CD4-positive, alpha-beta memory T cell (primary cell): ENCODE results near the gene DUSP2. TPM values are rescaled to one million over a fixed set of nuclear protein-coding genes. Genes with fewer than 3 reads are reported as not detected.

Experiments
- CTCF ChIA-PET: fragments of 350-600 bp; sonication (Branson Sonifier 250); formaldehyde crosslinking; loops from one replicate; lab custom pipeline; 2021; ENCODE audit warnings: inconsistent platforms; ENCODE audit not compliant: partially characterized antibody; lab: Charles Lee
- POLR2A ChIA-PET: fragments of 350-600 bp; sonication (Branson Sonifier 250); formaldehyde crosslinking; loops from one replicate; lab custom pipeline; 2021; ENCODE audit not compliant: partially characterized antibody; lab: Charles Lee
- DNase-seq, 5 donors: peaks; one replicate each; pipeline versions ENCODE4 v3.0.0 to v3.0.0-alpha.2; 2020 to 2022; ENCODE audit warnings: mixed read lengths in 1 of 5
- H3K27ac ChIP-seq: one replicate; pipeline ENCODE4 v1.7.0; 2013; ENCODE audit warnings: low read depth, low read length
- H3K27me3 ChIP-seq: 2 replicates; pipeline ENCODE4 v1.7.0; 2013; ENCODE audit warnings: mild to moderate bottlenecking, low read length, moderate library complexity; ENCODE audit not compliant: insufficient read depth
- H3K36me3 ChIP-seq: 2 replicates; pipeline ENCODE4 v1.7.0; 2013; ENCODE audit warnings: mild to moderate bottlenecking, low read length, moderate library complexity; ENCODE audit not compliant: insufficient read depth
- H3K4me1 ChIP-seq: 2 replicates; pipeline ENCODE4 v1.7.0; 2013; ENCODE audit warnings: mild to moderate bottlenecking, low read length, moderate library complexity; ENCODE audit not compliant: insufficient read depth
- H3K4me3 ChIP-seq, 2 donors: one replicate each; pipeline ENCODE4 v1.7.0; 2013; ENCODE audit warnings: low read length in 2 of 2, mild to moderate bottlenecking in 1 of 2
- H3K9me3 ChIP-seq, 2 donors: one replicate each; pipeline ENCODE4 v1.7.0; 2013; ENCODE audit warnings: low read length in 2 of 2, control low read depth in 1 of 2; ENCODE audit not compliant: control insufficient read depth in 1 of 2
- H3K27ac Mint-ChIP-seq, 7 donors: one replicate each; pipeline ENCODE4 v1.8.0; 2020 to 2021; ENCODE audit warnings: mixed read lengths in 7 of 7, mild to moderate bottlenecking in 6 of 7, inconsistent platforms in 3 of 7, moderate library complexity in 3 of 7
- H3K27me3 Mint-ChIP-seq, 2 donors: one replicate each; pipeline ENCODE4 v1.8.0; 2020 to 2021; ENCODE audit warnings: mixed read lengths in 2 of 2
- H3K36me3 Mint-ChIP-seq, 2 donors: one replicate each; pipeline ENCODE4 v1.8.0; 2020 to 2021; ENCODE audit warnings: mixed read lengths in 2 of 2, inconsistent platforms in 1 of 2, mild to moderate bottlenecking in 1 of 2
- H3K4me1 Mint-ChIP-seq, 4 donors: one replicate each; pipeline ENCODE4 v1.8.0; 2020 to 2021; ENCODE audit warnings: mixed read lengths in 4 of 4, mild to moderate bottlenecking in 1 of 4
- H3K4me3 Mint-ChIP-seq, 8 donors: one replicate each; pipeline ENCODE4 v1.8.0; 2020 to 2021; ENCODE audit warnings: mixed read lengths in 8 of 8, mild to moderate bottlenecking in 7 of 8, moderate library complexity in 6 of 8, inconsistent platforms in 3 of 8
- H3K9me3 Mint-ChIP-seq, 8 donors: one replicate each; pipeline ENCODE4 v1.8.0; 2020 to 2021; ENCODE audit warnings: mixed read lengths in 8 of 8, mild to moderate bottlenecking in 5 of 8, inconsistent platforms in 3 of 8, moderate library complexity in 1 of 8
- intact Hi-C: fragments of 100-400 bp; cut with micrococcal nuclease; formaldehyde crosslinking; loops from one replicate; pipeline ENCODE4 v1.15.1; 2023
- polyA plus RNA-seq, 2 donors: library from polyadenylated mRNA; unstranded; fragments of 300-500 nt; fragmentation: Illumina TruSeq; gene quantifications; one replicate each; pipeline ENCODE4 v1.2.3, GENCODE V29; 2021
- total RNA-seq, 2 experiments: library from RNA; stranded (reverse); gene quantifications; one replicate each; pipeline ENCODE4 v1.2.3, GENCODE V29; 2021

Gene DUSP2
- total and polyA plus RNA-seq, 4 experiments from 2014 or later = 33.4 to 303 (median 41.4) TPM

DNA sequence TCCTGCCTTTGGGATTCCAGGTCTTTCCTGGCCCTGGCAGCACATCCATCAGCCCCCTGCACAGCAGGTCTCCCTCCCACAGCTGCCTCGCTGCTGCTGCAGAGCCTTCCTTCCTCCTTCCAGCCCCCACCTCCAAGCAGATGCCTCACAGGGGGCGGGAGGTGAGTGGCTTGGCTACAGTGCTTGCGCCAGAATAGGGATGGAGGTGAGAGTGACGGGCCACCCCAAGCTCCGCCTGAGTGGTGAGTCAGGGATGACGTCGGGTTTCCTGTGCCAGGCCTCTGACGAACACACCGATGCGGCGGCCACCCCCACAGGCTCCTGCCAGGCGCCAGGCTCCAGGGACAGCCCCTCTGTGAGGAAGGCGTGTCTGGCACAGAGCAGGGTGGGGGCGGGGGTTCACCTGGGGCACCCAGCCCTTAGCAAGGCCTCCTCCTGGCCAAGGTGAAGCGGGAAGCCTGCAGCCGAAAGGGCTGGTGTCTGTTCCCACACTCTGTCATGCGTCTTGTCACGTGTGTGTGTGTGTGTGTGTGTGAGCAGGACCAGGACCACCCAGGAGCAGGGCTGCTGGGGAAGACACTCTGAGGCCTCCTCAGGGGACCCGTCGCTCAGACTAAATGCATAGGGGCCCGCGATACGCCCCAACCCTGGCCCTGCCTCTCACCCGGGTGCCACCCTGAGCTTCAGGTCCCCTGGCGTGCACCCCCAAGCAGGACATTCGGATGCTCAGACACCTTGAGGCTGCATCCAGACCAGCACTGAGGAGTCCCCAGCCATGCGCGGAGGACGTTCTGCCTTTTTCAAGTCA, 3.4 kb upstream of the DUSP2 start:
- intact Hi-C loops = loop anchor here (5.0 kb wide), 1 partner anchor 389 kb away; the partner anchor contains the start of gene ARID5A
- Mint-ChIP-seq H3K9me3 (peaks cover 0 to 6% (median 0%) of the 10 kb centered on the region in 8 donors), H3K27me3 (no peaks in the 10 kb centered on the region), H3K4me1 (peaks cover 28 to 73% (median 57%) of the 10 kb centered on the region in 4 donors), H3K36me3 (peaks cover 0 to 25% of the 10 kb centered on the region in 2 donors), H3K27ac (peak overlapping the region; percentile 98 to 100 (median 99)), H3K4me3 (peak overlapping the region; percentile 76 to 90 (median 84))
- Histone ChIP-seq H3K4me1 (peaks cover 52% of the 10 kb centered on the region), H3K27me3 (no peaks in the 10 kb centered on the region), H3K36me3 (peaks cover under 1% of the 10 kb centered on the region), H3K4me3 (peak overlapping the region in 1 of 2 donors; percentile 27), H3K27ac (peak overlapping the region; percentile 100), H3K9me3 (no peaks in the 10 kb centered on the region)
- DNase-seq = peak; percentile 95 to 100 (median 98)
- ChIA-PET CTCF (interaction anchor here (1.3 to 14.8 kb wide), 4 partner anchors 10 to 26 kb away, joined by 10 to 648 read pairs (median 16); partner anchors contain the start of gene ASTL), POLR2A (interaction anchor here (1.1 to 12.4 kb wide), 6 partner anchors 10 to 814 kb away, joined by 5 to 285 read pairs (median 20); partner anchors contain the start of genes ASTL and STARD7)

DNA sequence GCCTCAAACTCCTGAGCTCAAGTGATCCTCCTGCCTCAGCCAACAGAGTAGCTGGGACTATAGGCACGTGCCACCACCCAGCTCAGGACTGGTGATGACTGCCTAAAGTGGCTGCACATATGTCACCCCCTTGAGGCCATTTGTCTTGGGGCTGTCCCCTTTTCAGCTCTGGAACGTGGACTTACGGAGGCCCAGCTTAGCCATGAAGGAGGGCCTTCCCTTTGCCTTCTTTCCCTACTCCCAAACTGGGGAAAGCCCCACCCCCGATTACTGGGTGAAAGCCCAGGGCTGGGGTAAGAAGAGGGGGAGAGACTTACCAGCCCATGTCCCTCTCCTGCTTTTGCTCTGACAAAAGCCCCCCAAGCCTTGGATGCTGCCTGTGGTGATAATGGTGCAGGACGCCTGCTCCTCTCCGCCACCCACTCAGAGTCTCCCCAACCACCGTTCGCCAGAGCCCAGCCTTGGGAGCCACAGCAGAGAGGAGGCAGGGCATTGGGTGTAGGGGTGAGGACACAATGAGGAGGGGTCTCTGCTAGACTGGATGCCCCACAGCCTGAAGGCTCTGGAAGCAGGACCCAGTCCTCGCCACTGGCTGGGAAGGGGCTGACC, 2.5 kb upstream of the DUSP2 start:
- ChIA-PET POLR2A (interaction anchor here (1.1 to 12.4 kb wide), 6 partner anchors 9 to 815 kb away, joined by 5 to 285 read pairs (median 20); partner anchors contain the start of genes ASTL and STARD7), CTCF (interaction anchor here (1.3 to 14.8 kb wide), 4 partner anchors 9 to 27 kb away, joined by 10 to 648 read pairs (median 16); partner anchors contain the start of gene ASTL)
- peak overlapping the region in 6 of 8 donors; percentile 76 to 90 (median 87) for H3K4me3 Mint-ChIP-seq
- H3K27ac Mint-ChIP-seq = peak overlapping the region; percentile 98 to 100 (median 99)
- Histone ChIP-seq H3K4me3 (peak overlapping the region in 1 of 2 donors; percentile 71), H3K36me3 (peaks cover 6% of the 10 kb centered on the region), H3K4me1 (peaks cover 62% of the 10 kb centered on the region), H3K9me3 (no peaks in the 10 kb centered on the region), H3K27me3 (no peaks in the 10 kb centered on the region), H3K27ac (peak overlapping the region; percentile 100)
- peaks cover 29 to 80% (median 59%) of the 10 kb centered on the region in 4 donors for H3K4me1 Mint-ChIP-seq
- peaks cover 3 to 33% of the 10 kb centered on the region in 2 donors for H3K36me3 Mint-ChIP-seq
- no peaks in the 10 kb centered on the region for H3K27me3 Mint-ChIP-seq
- H3K9me3 Mint-ChIP-seq = peaks cover 0 to 6% (median 0%) of the 10 kb centered on the region in 8 donors
- DNase-seq = no peak
- intact Hi-C loops = loop anchor here (5.0 kb wide), 1 partner anchor 390 kb away; the partner anchor contains the start of gene ARID5A

DNA sequence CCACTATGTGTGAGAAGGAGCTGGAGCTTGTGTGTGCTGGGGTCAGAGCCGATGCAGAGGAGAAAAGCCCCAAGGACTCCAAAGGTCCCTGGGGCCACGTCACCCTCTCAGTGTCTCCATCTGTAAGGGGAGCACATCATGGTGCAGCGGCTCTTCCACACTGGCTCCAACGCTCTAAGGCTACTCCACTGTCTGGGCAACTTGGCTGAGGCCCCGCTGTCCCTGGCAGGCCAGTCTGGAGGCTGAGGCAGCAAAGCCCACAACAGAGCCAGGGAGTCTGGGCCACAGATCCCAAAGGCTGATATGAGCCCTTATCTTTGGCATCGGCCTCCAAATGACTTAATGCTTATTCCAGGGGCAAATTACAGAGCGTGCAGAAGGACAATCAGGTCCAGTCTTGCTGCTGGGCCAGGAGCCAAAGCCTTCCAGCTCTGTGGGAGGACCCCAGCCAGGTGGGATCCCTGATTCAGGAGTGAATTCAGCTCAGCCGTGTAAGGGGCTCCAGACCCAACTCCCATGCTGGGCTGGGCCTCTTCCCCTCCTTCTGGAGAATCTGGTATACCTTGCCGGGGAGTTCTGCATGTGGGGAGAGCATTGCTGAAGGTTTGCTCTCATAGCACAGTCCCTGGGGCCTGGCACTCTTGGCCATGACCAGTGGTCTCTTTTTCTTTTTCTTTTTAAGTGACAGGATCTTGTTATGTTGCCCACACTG, 1.8 kb upstream of the DUSP2 start:
- Histone ChIP-seq H3K9me3 (no peaks in the 10 kb centered on the region), H3K27me3 (no peaks in the 10 kb centered on the region), H3K4me1 (peaks cover 68% of the 10 kb centered on the region), H3K27ac (peak overlapping the region; percentile 100), H3K36me3 (peaks cover 6% of the 10 kb centered on the region), H3K4me3 (peak overlapping the region; percentile 61 to 71)
- Mint-ChIP-seq H3K27ac (peak overlapping the region; percentile 98 to 100 (median 99)), H3K36me3 (peaks cover 3 to 40% of the 10 kb centered on the region in 2 donors), H3K4me3 (peak overlapping the region; percentile 86 to 90 (median 87)), H3K9me3 (peaks cover 0 to 6% (median 0%) of the 10 kb centered on the region in 8 donors), H3K27me3 (no peaks in the 10 kb centered on the region), H3K4me1 (peaks cover 34 to 84% (median 62%) of the 10 kb centered on the region in 4 donors)
- peak in 2 of 5 donors; percentile 28 to 73 for DNase-seq
- intact Hi-C loops = loop anchor here (1.0 to 5.0 kb wide), 4 partner anchors 17 to 390 kb away; partner anchors contain the start of genes ARID5A, CIAO1 and STARD7
- CTCF ChIA-PET = interaction anchor here (2.7 to 14.8 kb wide), 3 partner anchors 8 to 28 kb away, joined by 11 to 648 read pairs (median 21); partner anchors contain the start of gene ASTL
- POLR2A ChIA-PET = interaction anchor here (0.7 to 12.4 kb wide), 11 partner anchors 8 to 766 kb away, joined by 3 to 285 read pairs (median 6); partner anchors contain the start of genes ARID5A, ASTL, ITPRIPL1 and STARD7

DNA sequence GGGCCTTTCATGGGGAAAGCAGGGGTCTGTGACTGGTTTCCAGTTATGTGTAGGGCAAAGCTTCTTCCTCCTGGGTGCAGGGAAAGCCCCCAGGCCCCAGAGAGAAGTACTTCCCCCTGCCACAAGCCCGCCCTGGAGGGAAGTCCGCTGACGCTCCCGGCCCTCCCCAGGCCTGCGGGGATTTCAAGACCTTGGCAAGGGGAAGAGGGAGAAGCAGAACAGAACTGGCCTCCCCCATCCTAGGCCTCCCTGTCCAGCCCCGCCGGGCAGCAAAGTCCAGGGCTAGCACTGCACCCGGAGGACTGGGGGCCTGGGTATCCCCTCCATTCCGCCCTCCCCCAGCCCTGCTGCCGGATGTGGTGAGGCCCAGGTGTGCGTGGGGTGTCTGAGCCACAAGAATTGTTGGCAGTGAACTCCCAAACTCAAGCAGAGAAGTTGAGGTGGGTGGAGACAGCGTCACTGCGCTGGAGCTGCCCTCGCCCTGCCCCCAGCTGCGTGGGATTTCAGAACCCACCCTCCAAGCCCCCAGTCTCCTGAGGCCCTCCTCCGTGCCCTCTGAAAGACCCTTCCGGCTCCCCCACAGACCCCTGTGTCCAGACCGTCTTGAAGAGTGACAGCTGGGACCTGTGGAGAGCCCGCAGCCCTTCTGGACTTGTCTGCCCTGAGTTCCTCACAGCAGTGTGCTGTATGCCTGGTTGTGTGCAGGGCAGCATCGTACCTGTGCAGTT, 1.1 kb upstream of the DUSP2 start:
- peak overlapping the region; percentile 61 to 71 for H3K4me3 ChIP-seq
- H3K36me3 ChIP-seq = peaks cover 6% of the 10 kb centered on the region
- DNase-seq = peak; percentile 92 to 96 (median 95)
- H3K36me3 Mint-ChIP-seq = peaks cover 3 to 43% of the 10 kb centered on the region in 2 donors
- H3K9me3 Mint-ChIP-seq = peaks cover 0 to 6% (median 0%) of the 10 kb centered on the region in 8 donors
- ChIA-PET POLR2A (interaction anchor here (0.7 to 12.4 kb wide), 12 partner anchors 9 to 767 kb away, joined by 3 to 285 read pairs (median 5); partner anchors contain the start of genes ARID5A, CNNM3, ITPRIPL1 and STARD7), CTCF (interaction anchor here (2.7 to 14.8 kb wide), 3 partner anchors 8 to 28 kb away, joined by 11 to 648 read pairs (median 21); partner anchors contain the start of gene ASTL)
- intact Hi-C loops = loop anchor here (1.0 to 5.0 kb wide), 4 partner anchors 18 to 391 kb away; partner anchors contain the start of genes ARID5A, CIAO1 and STARD7
- no peaks in the 10 kb centered on the region for H3K27me3 ChIP-seq
- H3K4me1 Mint-ChIP-seq = peaks cover 35 to 83% (median 63%) of the 10 kb centered on the region in 4 donors
- peaks cover 66% of the 10 kb centered on the region for H3K4me1 ChIP-seq
- H3K27ac ChIP-seq = peak overlapping the region; percentile 100
- H3K9me3 ChIP-seq = no peaks in the 10 kb centered on the region
- no peaks in the 10 kb centered on the region for H3K27me3 Mint-ChIP-seq
- peak overlapping the region; percentile 98 to 100 (median 99) for H3K27ac Mint-ChIP-seq
- peak overlapping the region; percentile 86 to 90 (median 87) for H3K4me3 Mint-ChIP-seq

DNA sequence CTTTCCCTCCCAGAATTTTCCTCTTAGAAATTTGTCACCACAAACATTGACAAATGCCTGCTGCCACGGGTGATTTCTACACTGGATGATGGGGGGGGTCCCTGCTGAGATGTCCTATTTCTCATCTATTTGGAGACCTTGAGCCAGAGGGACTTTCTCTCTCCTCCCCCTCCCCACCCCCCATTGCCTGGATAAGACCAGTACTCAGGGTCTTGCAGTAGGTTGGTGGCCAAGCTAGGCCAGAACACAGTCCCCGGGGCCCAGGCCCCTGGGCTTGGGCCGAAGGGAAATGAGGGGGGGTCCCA, 560 bp upstream of the DUSP2 start:
- peaks cover 3 to 43% of the 10 kb centered on the region in 2 donors for H3K36me3 Mint-ChIP-seq
- intact Hi-C loops = loop anchor here (1.0 to 5.0 kb wide), 5 partner anchors 19 to 392 kb away; partner anchors contain the start of genes ARID5A, CIAO1 and STARD7
- Histone ChIP-seq H3K9me3 (no peaks in the 10 kb centered on the region), H3K4me1 (peaks cover 62% of the 10 kb centered on the region), H3K27me3 (no peaks in the 10 kb centered on the region), H3K36me3 (peaks cover 6% of the 10 kb centered on the region), H3K4me3 (peak overlapping the region; percentile 61 to 71), H3K27ac (peak overlapping the region; percentile 100)
- peak overlapping the region; percentile 86 to 90 (median 87) for H3K4me3 Mint-ChIP-seq
- H3K9me3 Mint-ChIP-seq = peaks cover 0 to 6% (median 0%) of the 10 kb centered on the region in 8 donors
- ChIA-PET POLR2A (interaction anchor here (0.7 to 12.4 kb wide), 10 partner anchors 8 to 767 kb away, joined by 3 to 285 read pairs (median 6); partner anchors contain the start of genes ARID5A, CNNM3, ITPRIPL1 and STARD7), CTCF (interaction anchor here (14.8 kb wide), 1 partner anchor 29 kb away, joined by 648 read pairs; no protein-coding TSS in a partner anchor)
- H3K4me1 Mint-ChIP-seq = peaks cover 33 to 85% (median 60%) of the 10 kb centered on the region in 4 donors
- no peak for DNase-seq
- peak overlapping the region; percentile 98 to 100 (median 99) for H3K27ac Mint-ChIP-seq
- H3K27me3 Mint-ChIP-seq = no peaks in the 10 kb centered on the region
